IMR-90 (cell line): Measurements from ENCODE around the gene APOL3. TPM values are rescaled to one million over a fixed set of nuclear protein-coding genes. Genes with fewer than 3 reads are reported as not detected.

ENCODE experiments used
- ATAC-seq: fragments of 200-7000 bp; cut with Tn5 transposase; 2 replicates; pipeline ENCODE4 v1.9.1; 2020; ENCODE audit warnings: low read depth, mild to moderate bottlenecking, moderate library complexity
- BruUV-seq: library from RNA; stranded (reverse); fragments of 400-500 nt; replicated peaks from 2 replicates; lab custom pipeline; 2021; lab: Mats Ljungman, UMichigan
- CTCF ChIA-PET: fragments of 300-600 bp; formaldehyde crosslinking; extraction: SDS; loops from one replicate; lab custom pipeline; 2021; ENCODE audit warnings: antibody characterized with exemption; lab: Yijun Ruan, JAX
- POLR2A ChIA-PET: fragments of 300-600 bp; sonication (Branson Sonifier 250); formaldehyde crosslinking; loops from one replicate; lab custom pipeline; 2022; ENCODE audit warnings: antibody characterized with exemption; ENCODE audit not compliant: unreplicated experiment; lab: Charles Lee
- DNase-seq: peaks from one replicate; pipeline ENCODE4 v3.0.0; 2013
- H2AFZ ChIP-seq: replicated peaks from 2 replicates; pipeline ENCODE3; 2013; ENCODE audit warnings: low read length, mild to moderate bottlenecking; ENCODE audit not compliant: poor library complexity
- H2AK5ac ChIP-seq: 2 replicates; pipeline ENCODE4 v1.6.1; 2013; ENCODE audit warnings: low read depth, low read length, inconsistent platforms
- H2AK9ac ChIP-seq: replicated peaks from 2 replicates; pipeline ENCODE3; 2013; ENCODE audit warnings: mild to moderate bottlenecking, low read depth, low read length, moderate library complexity; ENCODE audit not compliant: poor library complexity
- H2BK120ac ChIP-seq: 2 replicates; pipeline ENCODE4 v1.6.1; 2013; ENCODE audit warnings: low read depth, low read length, inconsistent platforms
- H2BK15ac ChIP-seq: 3 replicates; pipeline ENCODE4 v1.6.1; 2013; ENCODE audit warnings: low read depth, low read length, inconsistent platforms
- H2BK20ac ChIP-seq: 2 replicates; pipeline ENCODE4 v1.6.1; 2013; ENCODE audit warnings: low read depth, mild to moderate bottlenecking, inconsistent platforms, low read length, moderate library complexity
- H2BK5ac ChIP-seq: 2 replicates; pipeline ENCODE4 v1.6.1; 2013; ENCODE audit warnings: mild to moderate bottlenecking, low read depth, low read length, inconsistent platforms; ENCODE audit not compliant: poor library complexity, severe bottlenecking
- H3K14ac ChIP-seq: replicated peaks from 2 replicates; pipeline ENCODE4 v1.6.1; 2013; ENCODE audit warnings: low read depth, low read length, inconsistent platforms
- H3K18ac ChIP-seq: 2 replicates; pipeline ENCODE4 v1.6.1; 2013; ENCODE audit warnings: low read depth, low read length, control low read depth
- H3K23ac ChIP-seq: 2 replicates; pipeline ENCODE4 v1.6.1; 2013; ENCODE audit warnings: low read depth, low read length, inconsistent platforms
- H3K27ac ChIP-seq: 2 replicates; pipeline ENCODE4 v1.5.1; 2013; ENCODE audit warnings: mild to moderate bottlenecking, control low read depth, low read length; ENCODE audit not compliant: insufficient read depth
- H3K27me3 ChIP-seq: 2 replicates; pipeline ENCODE4 v1.6.1; 2013; ENCODE audit warnings: low read length; ENCODE audit not compliant: control insufficient read depth, insufficient read depth
- H3K36me3 ChIP-seq: 2 replicates; pipeline ENCODE4 v1.6.1; 2013; ENCODE audit warnings: low read length, mixed read lengths; ENCODE audit not compliant: control insufficient read depth, insufficient read depth
- H3K4ac ChIP-seq: 2 replicates; pipeline ENCODE4 v1.6.1; 2013; ENCODE audit warnings: low read depth, low read length, inconsistent platforms
- H3K4me1 ChIP-seq: 2 replicates; pipeline ENCODE4 v1.6.1; 2013; ENCODE audit warnings: low read length, mixed read lengths; ENCODE audit not compliant: control insufficient read depth, insufficient read depth
- H3K4me2 ChIP-seq: 2 replicates; pipeline ENCODE4 v1.6.1; 2013; ENCODE audit warnings: low read depth, mild to moderate bottlenecking, control low read depth, low read length, moderate library complexity
- H3K4me3 ChIP-seq: 2 replicates; pipeline ENCODE4 v1.5.1; 2013; ENCODE audit warnings: low read depth, mild to moderate bottlenecking, control low read depth, low read length, moderate library complexity; ENCODE audit not compliant: insufficient read depth
- H3K56ac ChIP-seq: 2 replicates; pipeline ENCODE4 v1.6.1; 2013; ENCODE audit warnings: low read length, inconsistent platforms; ENCODE audit not compliant: insufficient read depth; ENCODE audit errors: extremely low read depth
- H3K79me1 ChIP-seq, 2 experiments: 2 replicates each; pipeline ENCODE4 v1.6.1; 2013; ENCODE audit warnings: low read length in 2 of 2, inconsistent platforms in 1 of 2, low read depth in 1 of 2
- H3K9ac ChIP-seq: 2 replicates; pipeline ENCODE4 v1.6.1; 2013; ENCODE audit warnings: low read depth, low read length, control low read depth
- H3K9me1 ChIP-seq: 2 replicates; pipeline ENCODE4 v1.6.1; 2013; ENCODE audit warnings: low read length, inconsistent platforms; ENCODE audit not compliant: insufficient read depth
- H3K9me3 ChIP-seq: 2 replicates; pipeline ENCODE4 v1.6.1; 2013; ENCODE audit warnings: low read length; ENCODE audit not compliant: control insufficient read depth, insufficient read depth
- H4K20me1 ChIP-seq: 2 replicates; pipeline ENCODE4 v1.6.1; 2013; ENCODE audit warnings: low read length, inconsistent platforms; ENCODE audit not compliant: insufficient read depth
- H4K5ac ChIP-seq: 2 replicates; pipeline ENCODE4 v1.6.1; 2013; ENCODE audit warnings: mild to moderate bottlenecking, low read depth, low read length, control low read depth
- H4K8ac ChIP-seq, 2 experiments: 2 replicates each; pipeline ENCODE4 v1.6.1; 2013; ENCODE audit warnings: low read depth in 2 of 2, low read length in 2 of 2, control low read depth in 1 of 2, inconsistent platforms in 1 of 2
- H4K91ac ChIP-seq: 2 replicates; pipeline ENCODE4 v1.6.1; 2013; ENCODE audit warnings: low read depth, low read length, inconsistent platforms; ENCODE audit not compliant: insufficient read depth
- BHLHE40 ChIP-seq: fragments of 150-350 bp; IDR thresholded peaks from 2 replicates; pipeline ENCODE4 v1.6.1; 2016; ENCODE audit warnings: mild to moderate bottlenecking, low read depth, low read length
- CEBPB ChIP-seq: IDR thresholded peaks from 2 replicates; pipeline ENCODE4 v1.6.1; 2012; ENCODE audit warnings: low read depth, low read length, improper control_type of control experiment
- CHD1 ChIP-seq: IDR thresholded peaks from 2 replicates; pipeline ENCODE4 v1.6.1; 2012; ENCODE audit warnings: low read depth, low read length, improper control_type of control experiment
- FOS ChIP-seq: fragments of 150-350 bp; IDR thresholded peaks from 2 replicates; pipeline ENCODE4 v1.6.1; 2016; ENCODE audit warnings: low read depth, low read length
- MAFK ChIP-seq: IDR thresholded peaks from 2 replicates; pipeline ENCODE4 v1.6.1; 2012; ENCODE audit warnings: low read depth, low read length, improper control_type of control experiment
- MAZ ChIP-seq: IDR thresholded peaks from 2 replicates; pipeline ENCODE4 v1.6.1; 2012; ENCODE audit warnings: low read depth, mild to moderate bottlenecking, low read length, improper control_type of control experiment, moderate library complexity, borderline replicate concordance
- MXI1 ChIP-seq: IDR thresholded peaks from 2 replicates; pipeline ENCODE4 v1.6.1; 2012; ENCODE audit warnings: low read depth, mild to moderate bottlenecking, low read length, moderate library complexity, borderline replicate concordance
- NFE2L2 ChIP-seq: fragments of 150-350 bp; IDR thresholded peaks from 2 replicates; pipeline ENCODE4 v1.6.1; 2016; ENCODE audit warnings: low read depth, mild to moderate bottlenecking, low read length
- POLR2A ChIP-seq: IDR thresholded peaks from 2 replicates; pipeline ENCODE4 v1.6.1; 2012; ENCODE audit warnings: mild to moderate bottlenecking, low read depth, low read length
- RAD21 ChIP-seq: IDR thresholded peaks from 2 replicates; pipeline ENCODE4 v1.6.1; 2012; ENCODE audit warnings: low read length, improper control_type of control experiment
- RCOR1 ChIP-seq: IDR thresholded peaks from 2 replicates; pipeline ENCODE4 v1.6.1; 2012; ENCODE audit warnings: mild to moderate bottlenecking, low read length, improper control_type of control experiment; ENCODE audit not compliant: insufficient replicate concordance
- RFX5 ChIP-seq: IDR thresholded peaks from 2 replicates; pipeline ENCODE4 v1.8.0; 2012; ENCODE audit warnings: low read depth, mild to moderate bottlenecking, low read length, moderate library complexity
- SMC3 ChIP-seq: fragments of 150-350 bp; IDR thresholded peaks from 2 replicates; pipeline ENCODE4 v1.6.1; 2016; ENCODE audit warnings: low read depth, mild to moderate bottlenecking, antibody characterized with exemption, low read length, moderate library complexity
- WGBS, 2 experiments: methylation state at CpG; one replicate each; pipeline versions ENCODE4 v1.1.5 to v1.1.7; 2013; ENCODE audit warnings: missing lambda C conversion rate in 2 of 2; ENCODE audit not compliant: insufficient read length in 1 of 2; ENCODE audit errors: extremely low coverage in 2 of 2; 5-methylcytosine and 5-hydroxymethylcytosine counted together
- dilution Hi-C: fragments of 300-500 bp; cut with HindIII; formaldehyde crosslinking; loops from one replicate; pipeline ENCODE4 v1.14.3; 2018; ENCODE audit warnings: low sequenced_read_pairs; ENCODE audit not compliant: unreplicated experiment
- in situ Hi-C: fragments of 300-500 bp; cut with MboI; formaldehyde crosslinking; loops from 3 replicates; pipeline ENCODE4 v1.14.3; 2019; ENCODE audit warnings: low sequenced_read_pairs, inconsistent platforms, mixed read lengths
- intact Hi-C: fragments of 100-400 bp; cut with micrococcal nuclease; formaldehyde crosslinking; loops from 2 replicates; pipeline ENCODE4 v1.10.0; 2022
- polyA plus RNA-seq, 3 experiments: library from polyadenylated mRNA; depleted of rRNA; stranded (reverse); fragments of >200 nt; gene quantifications; 2 replicates each; pipeline ENCODE4 v1.2.3, GENCODE V29; 2012; ENCODE audit warnings: low replicate concordance in 1 of 3
- total RNA-seq: library from RNA; depleted of rRNA; stranded (reverse); fragments of >200 nt; gene quantifications from 2 replicates; pipeline ENCODE4 v1.2.3, GENCODE V29; 2012
- TF ChIP-seq, protein P1 (sequence below): fragments of 150-350 bp; IDR thresholded peaks from 2 replicates; pipeline ENCODE4 v1.6.1; 2016; ENCODE audit warnings: low read depth, mild to moderate bottlenecking, low read length, moderate library complexity, borderline replicate concordance
- TF ChIP-seq, protein P2 (sequence below): conservative IDR thresholded peaks from 2 replicates; pipeline ENCODE4 v1.5.1; 2012; ENCODE audit warnings: mild to moderate bottlenecking, low read depth, low read length, improper control_type of control experiment
- TF ChIP-seq, protein P3 (sequence below): fragments of 150-350 bp; IDR thresholded peaks from 2 replicates; pipeline ENCODE4 v1.6.1; 2017; ENCODE audit warnings: mild to moderate bottlenecking, antibody characterized with exemption, low read length, low read depth

APOL3 gene
- total and polyA plus RNA-seq, 2 of the 4 experiments (the other 2 are of a cell fraction): 1.4 to 2.3 TPM

DNA sequence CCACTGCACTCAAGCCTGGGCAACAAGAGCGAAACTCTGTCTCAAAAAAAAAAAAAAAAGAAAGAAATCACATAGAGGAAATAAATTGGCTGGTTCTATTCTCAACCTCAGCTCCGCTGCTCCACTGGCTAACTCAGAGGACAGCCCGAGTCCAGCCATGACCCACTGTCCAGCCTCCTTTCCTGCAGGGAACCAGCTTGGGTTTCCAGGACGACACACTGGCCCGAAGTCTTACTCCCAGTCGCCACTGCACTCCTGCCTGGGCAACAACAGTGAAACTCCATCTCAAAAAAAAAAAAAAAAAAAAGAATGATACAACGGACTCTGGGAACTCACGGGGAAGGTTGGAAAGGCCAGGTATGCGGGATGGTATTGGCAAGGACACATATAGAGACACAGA is 31.5 kb downstream of the APOL3 start:
- Histone ChIP-seq H4K20me1 (no peaks in the 10 kb centered on the region), H4K91ac (no peak overlapping the region), H3K18ac (no peak overlapping the region), H3K79me1 (no peaks in the 10 kb centered on the region), H3K56ac (no peak overlapping the region), H3K9me3 (no peaks in the 10 kb centered on the region), H3K9me1 (no peaks in the 10 kb centered on the region; the same call in 1 of the 2 replicates), H3K23ac (no peak overlapping the region), H3K4ac (no peak overlapping the region), H3K4me3 (no peak overlapping the region), H3K4me1 (no peaks in the 10 kb centered on the region), H2AFZ (no peak overlapping the region), H2AK9ac (no peak overlapping the region), H2BK15ac (no peak overlapping the region), H3K9ac (no peak overlapping the region), H4K8ac (no peak overlapping the region), H2BK5ac (no peak overlapping the region), H4K5ac (no peak overlapping the region), H3K4me2 (no peak overlapping the region), H3K27ac (no peak overlapping the region), H3K14ac (no peak overlapping the region), H2AK5ac (no peak overlapping the region), H2BK20ac (no peak overlapping the region), H2BK120ac (no peak overlapping the region), H3K36me3 (no peaks in the 10 kb centered on the region), H3K27me3 (peaks cover 40% of the 10 kb centered on the region)
- in situ Hi-C loops: loop anchor here (10.0 kb wide), 3 partner anchors 504 to 774 kb away; no protein-coding TSS in a partner anchor
- intact Hi-C loops: no loop called here
- CTCF ChIA-PET: interaction anchor here (0.6 kb wide), 1 partner anchor 738 kb away, joined by 3 read pairs; no protein-coding TSS in a partner anchor
- BruUV-seq: no TSS peak
- POLR2A ChIA-PET: interaction anchor here (0.7 kb wide), 1 partner anchor 8 kb away, joined by 7 read pairs; no protein-coding TSS in a partner anchor
- dilution Hi-C loops: no loop called here
- TF ChIP-seq NFE2L2 (no peak), CEBPB (no peak), MAZ (no peak), RCOR1 (no peak), BHLHE40 (no peak), RAD21 (no peak), MAFK (no peak), RFX5 (no peak), MXI1 (no peak), CHD1 (no peak), POLR2A (no peak), FOS (no peak), SMC3 (no peak)
- TF ChIP-seq, protein P1, sequence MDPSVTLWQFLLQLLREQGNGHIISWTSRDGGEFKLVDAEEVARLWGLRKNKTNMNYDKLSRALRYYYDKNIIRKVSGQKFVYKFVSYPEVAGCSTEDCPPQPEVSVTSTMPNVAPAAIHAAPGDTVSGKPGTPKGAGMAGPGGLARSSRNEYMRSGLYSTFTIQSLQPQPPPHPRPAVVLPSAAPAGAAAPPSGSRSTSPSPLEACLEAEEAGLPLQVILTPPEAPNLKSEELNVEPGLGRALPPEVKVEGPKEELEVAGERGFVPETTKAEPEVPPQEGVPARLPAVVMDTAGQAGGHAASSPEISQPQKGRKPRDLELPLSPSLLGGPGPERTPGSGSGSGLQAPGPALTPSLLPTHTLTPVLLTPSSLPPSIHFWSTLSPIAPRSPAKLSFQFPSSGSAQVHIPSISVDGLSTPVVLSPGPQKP: no peak
- TF ChIP-seq, protein P2, sequence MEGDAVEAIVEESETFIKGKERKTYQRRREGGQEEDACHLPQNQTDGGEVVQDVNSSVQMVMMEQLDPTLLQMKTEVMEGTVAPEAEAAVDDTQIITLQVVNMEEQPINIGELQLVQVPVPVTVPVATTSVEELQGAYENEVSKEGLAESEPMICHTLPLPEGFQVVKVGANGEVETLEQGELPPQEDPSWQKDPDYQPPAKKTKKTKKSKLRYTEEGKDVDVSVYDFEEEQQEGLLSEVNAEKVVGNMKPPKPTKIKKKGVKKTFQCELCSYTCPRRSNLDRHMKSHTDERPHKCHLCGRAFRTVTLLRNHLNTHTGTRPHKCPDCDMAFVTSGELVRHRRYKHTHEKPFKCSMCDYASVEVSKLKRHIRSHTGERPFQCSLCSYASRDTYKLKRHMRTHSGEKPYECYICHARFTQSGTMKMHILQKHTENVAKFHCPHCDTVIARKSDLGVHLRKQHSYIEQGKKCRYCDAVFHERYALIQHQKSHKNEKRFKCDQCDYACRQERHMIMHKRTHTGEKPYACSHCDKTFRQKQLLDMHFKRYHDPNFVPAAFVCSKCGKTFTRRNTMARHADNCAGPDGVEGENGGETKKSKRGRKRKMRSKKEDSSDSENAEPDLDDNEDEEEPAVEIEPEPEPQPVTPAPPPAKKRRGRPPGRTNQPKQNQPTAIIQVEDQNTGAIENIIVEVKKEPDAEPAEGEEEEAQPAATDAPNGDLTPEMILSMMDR: no peak
- TF ChIP-seq, protein P3, sequence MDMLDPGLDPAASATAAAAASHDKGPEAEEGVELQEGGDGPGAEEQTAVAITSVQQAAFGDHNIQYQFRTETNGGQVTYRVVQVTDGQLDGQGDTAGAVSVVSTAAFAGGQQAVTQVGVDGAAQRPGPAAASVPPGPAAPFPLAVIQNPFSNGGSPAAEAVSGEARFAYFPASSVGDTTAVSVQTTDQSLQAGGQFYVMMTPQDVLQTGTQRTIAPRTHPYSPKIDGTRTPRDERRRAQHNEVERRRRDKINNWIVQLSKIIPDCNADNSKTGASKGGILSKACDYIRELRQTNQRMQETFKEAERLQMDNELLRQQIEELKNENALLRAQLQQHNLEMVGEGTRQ: no peak
- ATAC-seq (no peak), DNase-seq (no peak)
- WGBS, 2 experiments: 100% methylated on average over 1 of the region's 9 CpGs; no CpG with 5 or more reads in 1 of the 2 experiments
